Gastroesophageal sphincter (tissue), 4 donors: Measurements from ENCODE around the gene MOB1B. TPM values are rescaled to one million over a fixed set of nuclear protein-coding genes. Genes with fewer than 3 reads are reported as not detected.

Experiments used
- ATAC-seq: fragments of 150-250 bp; one replicate; pipeline ENCODE4 v1.9.1; 2016; ENCODE audit warnings: mild to moderate bottlenecking, moderate library complexity
- H3K27ac ChIP-seq, 4 donors: fragments of 200-600 bp; sonication (generic) in 3 of 4; 1 replicate in 3 of 4; 2 replicates in 1 of 4; pipeline ENCODE4 v1.5.1; 2016 to 2019
- H3K27me3 ChIP-seq: fragments of 200-600 bp; sonication (generic); one replicate; pipeline ENCODE4 v1.5.1; 2019
- H3K36me3 ChIP-seq, 2 donors: fragments of 200-600 bp; sonication (generic); one replicate each; pipeline ENCODE4 v1.5.1; 2019; ENCODE audit warnings: control low read depth in 1 of 2
- H3K4me1 ChIP-seq, 3 donors: fragments of 200-600 bp; sonication (generic); 1 replicate in 2 of 3; 2 replicates in 1 of 3; pipeline ENCODE4 v1.5.1; 2016 to 2019; ENCODE audit warnings: control low read depth in 2 of 3
- H3K4me3 ChIP-seq, 2 donors: fragments of 200-600 bp; sonication (generic); one replicate each; pipeline ENCODE4 v1.5.1; 2019; ENCODE audit warnings: mild to moderate bottlenecking in 1 of 2, moderate library complexity in 1 of 2
- H3K9me3 ChIP-seq, 3 donors: fragments of 200-600 bp; sonication (generic); one replicate each; pipeline ENCODE4 v1.5.1; 2017 to 2019; ENCODE audit warnings: control low read depth in 2 of 3
- CTCF ChIP-seq, 4 experiments: fragments of 200-600 bp in 2 of 4; fragments of 450-650 bp in 2 of 4; sonication (generic) in 1 of 4; IDR thresholded peaks; one replicate each; pipeline ENCODE4 v1.5.1; 2017 to 2019; ENCODE audit warnings: antibody characterized with exemption in 4 of 4, mild to moderate bottlenecking in 2 of 4, moderate library complexity in 2 of 4
- EP300 ChIP-seq: sonication (generic); formaldehyde crosslinking; IDR thresholded peaks from one replicate; pipeline ENCODE4 v1.6.1; 2017; ENCODE audit warnings: antibody characterized with exemption, mild to moderate bottlenecking
- POLR2A ChIP-seq, 2 donors: fragments of 450-650 bp; IDR thresholded peaks; one replicate each; pipeline ENCODE4 v1.6.1; 2017; ENCODE audit warnings: antibody characterized with exemption in 2 of 2, mild to moderate bottlenecking in 2 of 2, moderate library complexity in 1 of 2
- POLR2AphosphoS5 ChIP-seq: sonication (generic); formaldehyde crosslinking; IDR thresholded peaks from one replicate; pipeline ENCODE4 v1.6.1; 2017; ENCODE audit warnings: antibody characterized with exemption
- WGBS, 2 donors: methylation state at CpG; one replicate each; pipeline ENCODE4 v1.1.5; 2018; ENCODE audit warnings: low coverage in 1 of 2; 5-methylcytosine and 5-hydroxymethylcytosine counted together
- total RNA-seq, 4 donors: library from RNA; depleted of rRNA; stranded (reverse); fragments of >200 nt; gene quantifications; one replicate each; pipeline ENCODE4 v1.1.0, GENCODE V29; 2016

Gene MOB1B
- total RNA-seq = 10 to 100 TPM; 19.6 to 31.5 (median 26.2) TPM

- peak; percentile 94 for ATAC-seq
- Histone ChIP-seq H3K27ac (peak within 1 kb of the TSS; percentile 93 to 95 (median 94)), H3K4me3 (peak within 1 kb of the TSS; percentile 78 to 94), H3K36me3 (peaks cover 0 to 13% of the 10 kb centered on the region in 2 donors), H3K4me1 (peaks cover 0 to 29% (median 0%) of the 10 kb centered on the region in 3 donors), H3K9me3 (no peaks in the 10 kb centered on the region), H3K27me3 (no peaks in the 10 kb centered on the region)
- peak in 3 of 4 experiments; percentile 32 to 45 (median 37) for TF ChIP-seq CTCF (IDR thresholded peaks at IDR 0.05)
- peak; percentile 52 for TF ChIP-seq POLR2AphosphoS5
- peak; percentile 7 to 26 for TF ChIP-seq POLR2A (IDR thresholded peaks at IDR 0.05)
- TF ChIP-seq EP300 = no peak
- 0% methylated on average over 8 to 11 of the region's 47 CpGs for WGBS, 2 donors
Observed at GRCh38 chr4:70901984-70902576, at the start of gene MOB1B. Gene MOB1B, plus strand, starts transcription at chr4:70902369. Its CDS starts 168 bp downstream, at chr4:70902537.

GRCh38 chr4:70855464-70855863 is 46.7 kb upstream of the MOB1B start:
- Histone ChIP-seq H3K4me3 (no peak overlapping the region), H3K4me1 (no peaks in the 10 kb centered on the region), H3K27me3 (no peaks in the 10 kb centered on the region), H3K36me3 (no peaks in the 10 kb centered on the region), H3K27ac (no peak overlapping the region), H3K9me3 (no peaks in the 10 kb centered on the region)
- no peak for ATAC-seq
- WGBS, 2 donors = 95 to 100% methylated on average over 1 to 2 of the region's 2 CpGs
- no peak for TF ChIP-seq POLR2AphosphoS5
- TF ChIP-seq CTCF (IDR thresholded peaks at IDR 0.05) = no peak
- no peak for TF ChIP-seq EP300
- TF ChIP-seq POLR2A (IDR thresholded peaks at IDR 0.05) = no peak

- H3K36me3 ChIP-seq = no peaks in the 10 kb centered on the region
- TF ChIP-seq POLR2A (IDR thresholded peaks at IDR 0.05) (no peak), POLR2AphosphoS5 (no peak), EP300 (no peak), CTCF (IDR thresholded peaks at IDR 0.05) (no peak)
- no peak overlapping the region for H3K4me3 ChIP-seq
- ATAC-seq = no peak
- 82 to 94% methylated on average over 2 to 4 of the region's 4 CpGs for WGBS, 2 donors
- H3K9me3 ChIP-seq = no peaks in the 10 kb centered on the region
- H3K27ac ChIP-seq = no peak overlapping the region
- no peaks in the 10 kb centered on the region for H3K27me3 ChIP-seq
- H3K4me1 ChIP-seq = no peaks in the 10 kb centered on the region
Observed at GRCh38 chr4:70858454-70858853, 43.7 kb upstream of the MOB1B start.

- Histone ChIP-seq H3K9me3 (no peaks in the 10 kb centered on the region), H3K36me3 (no peaks in the 10 kb centered on the region), H3K27me3 (no peaks in the 10 kb centered on the region), H3K27ac (no peak overlapping the region), H3K4me1 (no peaks in the 10 kb centered on the region), H3K4me3 (no peak overlapping the region)
- 58 to 80% methylated on average over 1 of the region's 1 CpG for WGBS, 2 donors
- ATAC-seq = no peak
- no peak for TF ChIP-seq EP300
- no peak for TF ChIP-seq CTCF (IDR thresholded peaks at IDR 0.05)
- TF ChIP-seq POLR2A (IDR thresholded peaks at IDR 0.05) = no peak
- TF ChIP-seq POLR2AphosphoS5 = no peak
Observed at GRCh38 chr4:70859066-70859465, 43.1 kb upstream of the MOB1B start.

GRCh38 chr4:70863099-70863790 is 38.9 kb upstream of the MOB1B start:
- no peak for ATAC-seq
- Histone ChIP-seq H3K9me3 (no peaks in the 10 kb centered on the region), H3K4me1 (no peaks in the 10 kb centered on the region), H3K4me3 (no peak overlapping the region), H3K27ac (no peak overlapping the region), H3K27me3 (no peaks in the 10 kb centered on the region), H3K36me3 (no peaks in the 10 kb centered on the region)
- TF ChIP-seq POLR2AphosphoS5 = no peak
- no peak for TF ChIP-seq CTCF (IDR thresholded peaks at IDR 0.05)
- TF ChIP-seq EP300 = no peak
- TF ChIP-seq POLR2A (IDR thresholded peaks at IDR 0.05) = no peak
- whole genome bisulfite sequencing, 2 donors = 65 to 69% methylated on average over 6 of the region's 6 CpGs
